ENCODE measurements around the gene CA10. TPM values are rescaled to one million over a fixed set of nuclear protein-coding genes. Genes with fewer than 3 reads are reported as not detected.

Gene CA10
- polyA plus RNA-seq, 1 donor from 2014 or later = not detected

DNA sequence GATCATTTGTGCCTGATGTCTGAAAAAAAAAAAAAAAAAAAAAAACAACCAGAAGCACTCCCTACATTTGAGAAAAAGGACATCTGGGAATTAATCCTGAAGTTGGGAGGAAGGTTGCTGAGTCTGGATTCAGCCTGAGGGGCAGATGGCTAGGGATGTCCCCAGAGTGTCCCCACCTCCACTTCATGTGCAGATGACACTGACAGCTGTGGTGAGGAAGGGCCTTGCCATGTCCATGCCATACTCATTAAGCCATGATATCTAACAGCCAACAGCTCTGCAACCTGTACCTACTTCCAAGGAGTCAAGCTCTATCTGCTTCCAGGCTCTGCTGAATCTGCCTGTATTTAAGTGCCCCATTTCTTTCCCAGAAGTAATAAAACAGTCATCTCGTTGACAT lies 356.0 kb downstream of the CA10 start:
- Mint-ChIP-seq H3K4me1 (no peaks in the 10 kb centered on the region), H3K27me3 (peaks cover 4% of the 10 kb centered on the region), H3K9me3 (peaks cover 0 to 3% (median 2%) of the 10 kb centered on the region in 3 donors), H3K36me3 (no peaks in the 10 kb centered on the region), H3K4me3 (no peak overlapping the region), H3K27ac (no peak overlapping the region)

DNA sequence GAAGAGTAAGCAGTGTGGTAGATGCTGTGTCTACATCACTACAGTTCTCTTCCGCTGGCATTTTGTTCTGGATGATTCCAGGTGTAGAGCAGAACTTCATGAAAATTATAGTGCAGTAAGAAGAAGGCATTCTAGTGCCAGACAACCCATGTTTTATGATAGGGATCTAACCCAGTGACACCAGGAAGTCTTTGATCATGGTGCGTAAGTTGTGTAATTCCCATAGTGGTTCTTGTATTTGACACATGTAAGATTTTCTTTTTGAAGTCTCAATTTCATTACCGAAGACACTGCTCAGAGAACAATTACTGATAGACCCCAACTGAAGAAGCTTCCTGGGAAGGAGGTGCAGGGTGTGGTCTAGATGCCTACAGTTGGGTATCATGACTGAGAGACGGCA lies 356.9 kb downstream of the CA10 start:
- H3K27me3 Mint-ChIP-seq = peaks cover 1% of the 10 kb centered on the region
- no peaks in the 10 kb centered on the region for H3K4me1 Mint-ChIP-seq
- no peak overlapping the region for H3K4me3 Mint-ChIP-seq
- H3K36me3 Mint-ChIP-seq = no peaks in the 10 kb centered on the region
- no peak overlapping the region for H3K27ac Mint-ChIP-seq
- H3K9me3 Mint-ChIP-seq = peaks cover 0 to 4% (median 0%) of the 10 kb centered on the region in 3 donors

DNA sequence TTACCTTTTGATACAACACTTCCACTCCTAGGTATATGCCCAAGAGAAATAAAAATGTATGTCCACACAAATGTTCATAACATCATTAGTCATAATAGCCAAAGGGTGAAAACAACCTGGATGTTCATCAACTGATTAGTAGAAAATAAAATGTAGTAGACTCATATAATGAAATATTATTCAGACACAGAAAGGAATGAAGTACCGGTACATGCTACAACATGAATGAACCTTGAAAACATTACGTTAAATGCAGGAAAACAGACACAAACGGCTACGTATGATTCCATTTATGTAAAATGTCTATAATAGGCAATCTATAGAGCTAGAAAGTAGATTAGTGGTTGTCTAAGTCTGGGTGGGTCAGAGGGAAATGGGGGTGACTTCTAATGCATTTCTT lies 358.5 kb downstream of the CA10 start:
- Mint-ChIP-seq H3K9me3 (peaks cover 0 to 4% (median 0%) of the 10 kb centered on the region in 3 donors), H3K36me3 (no peaks in the 10 kb centered on the region), H3K27me3 (no peaks in the 10 kb centered on the region), H3K27ac (no peak overlapping the region), H3K4me3 (no peak overlapping the region), H3K4me1 (no peaks in the 10 kb centered on the region)

DNA sequence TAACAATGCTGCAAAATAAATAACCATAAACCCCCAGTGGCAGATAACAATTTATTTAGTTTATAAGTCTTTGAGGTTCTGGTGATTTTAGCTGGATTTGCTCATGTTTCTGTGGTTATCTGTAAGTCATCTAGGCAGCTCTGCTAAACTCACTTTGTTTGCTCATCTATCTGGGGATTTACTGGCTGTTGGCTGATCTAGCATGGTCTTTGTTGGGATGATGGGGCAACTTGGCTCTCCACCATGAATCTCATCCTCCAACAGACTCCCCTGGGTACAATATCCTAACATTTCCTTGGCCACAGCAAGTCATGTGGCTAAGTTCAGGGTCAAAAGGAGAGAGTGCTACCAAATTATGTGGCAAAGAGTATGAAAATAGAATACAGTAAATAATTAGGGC lies 359.3 kb downstream of the CA10 start:
- Mint-ChIP-seq H3K36me3 (no peaks in the 10 kb centered on the region), H3K27me3 (no peaks in the 10 kb centered on the region)

DNA sequence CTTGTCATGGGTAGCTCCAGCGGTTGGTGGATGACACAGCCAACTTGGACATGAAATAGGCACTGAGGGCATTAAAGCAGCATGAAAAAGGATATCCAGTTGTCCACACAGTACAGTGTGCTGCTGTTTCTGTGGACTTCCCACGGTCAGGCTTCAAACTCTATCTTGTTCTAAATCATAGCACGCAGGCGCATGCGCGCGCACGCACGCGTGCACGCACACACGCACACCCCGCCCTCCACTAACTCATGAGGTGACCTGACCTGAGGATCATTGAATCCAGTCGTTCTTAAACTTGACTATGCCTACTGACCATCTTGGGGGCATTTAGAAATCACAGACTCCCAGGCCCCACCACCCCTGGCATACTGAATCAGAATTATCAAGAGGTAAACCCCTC lies 361.4 kb downstream of the CA10 start:
- no peak overlapping the region for H3K4me3 Mint-ChIP-seq
- no peaks in the 10 kb centered on the region for H3K4me1 Mint-ChIP-seq
- no peaks in the 10 kb centered on the region for H3K27me3 Mint-ChIP-seq
- no peaks in the 10 kb centered on the region for H3K36me3 Mint-ChIP-seq
- no peak overlapping the region for H3K27ac Mint-ChIP-seq
- H3K9me3 Mint-ChIP-seq = peaks cover 0 to 4% (median 0%) of the 10 kb centered on the region in 3 donors

More for the DNA sequence above, 359.3 kb downstream of the CA10 start:
- peaks cover 0 to 4% (median 0%) of the 10 kb centered on the region in 3 donors for H3K9me3 Mint-ChIP-seq
- no peak overlapping the region for H3K4me3 Mint-ChIP-seq
- H3K27ac Mint-ChIP-seq = no peak overlapping the region
- no peaks in the 10 kb centered on the region for H3K4me1 Mint-ChIP-seq

DNA sequence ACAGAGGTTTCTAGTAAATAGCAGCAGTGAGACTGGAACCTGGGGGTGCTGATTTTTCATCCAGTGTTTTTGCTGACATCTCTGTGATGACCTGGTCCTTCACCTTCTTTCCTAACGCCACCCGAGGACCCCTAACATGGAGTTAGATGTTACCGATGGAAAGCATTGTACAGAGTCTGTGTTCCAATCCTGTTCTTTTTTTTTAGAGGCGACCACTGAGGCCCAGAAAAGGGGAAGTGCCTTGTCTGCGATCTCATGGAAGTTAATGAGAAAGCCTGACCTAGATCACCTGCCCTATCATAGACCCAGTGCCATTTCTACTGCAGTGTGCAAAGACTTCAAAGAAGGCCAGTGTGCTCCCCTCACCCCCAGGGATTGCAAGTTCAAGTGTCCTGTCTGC lies 362.5 kb downstream of the CA10 start:
- Mint-ChIP-seq H3K36me3 (no peaks in the 10 kb centered on the region), H3K9me3 (peaks cover 0 to 4% (median 0%) of the 10 kb centered on the region in 3 donors), H3K4me1 (no peaks in the 10 kb centered on the region), H3K27me3 (no peaks in the 10 kb centered on the region), H3K4me3 (no peak overlapping the region), H3K27ac (peak overlapping the region in 1 of 3 donors; percentile 55)

DNA sequence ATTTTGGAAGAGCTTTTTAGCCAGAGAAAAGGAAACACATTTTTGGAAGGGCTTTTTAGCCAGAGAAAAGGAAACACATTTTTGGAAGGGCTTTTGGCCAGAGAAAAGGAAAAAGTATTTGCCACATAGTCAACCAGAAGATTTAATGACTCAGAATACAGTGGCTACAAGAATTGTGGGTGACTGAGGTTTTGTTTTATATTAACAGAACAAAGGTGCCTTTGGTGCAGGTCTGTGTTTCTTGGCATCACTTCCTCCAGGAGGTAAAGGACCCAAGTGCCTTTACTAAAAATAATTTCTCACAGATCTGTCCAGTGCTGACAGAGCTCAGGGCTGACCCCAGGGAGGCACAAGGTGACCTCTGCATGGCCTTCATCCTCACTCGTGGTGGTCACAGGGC lies 363.1 kb downstream of the CA10 start:
- Mint-ChIP-seq H3K36me3 (no peaks in the 10 kb centered on the region), H3K27ac (no peak overlapping the region), H3K4me3 (no peak overlapping the region), H3K4me1 (no peaks in the 10 kb centered on the region), H3K27me3 (no peaks in the 10 kb centered on the region), H3K9me3 (peaks cover 0 to 4% (median 0%) of the 10 kb centered on the region in 3 donors)

DNA sequence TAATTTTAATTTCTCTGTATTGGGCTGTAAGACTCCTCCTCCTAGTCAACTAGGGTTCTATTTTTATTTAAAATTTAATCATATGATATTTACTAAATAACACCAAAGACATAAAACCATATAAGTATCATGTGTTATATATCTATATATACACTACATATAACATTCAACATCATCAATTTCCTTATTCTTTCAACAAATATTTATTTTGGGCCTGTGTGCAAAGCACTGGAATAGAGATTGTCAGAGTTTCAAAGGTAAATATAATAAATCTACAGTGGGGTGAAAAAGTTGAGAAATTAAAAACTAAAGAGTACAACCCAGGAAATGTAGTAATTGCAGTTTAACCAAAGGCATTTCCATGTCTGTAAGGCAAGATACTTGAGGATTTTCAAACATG lies 364.0 kb downstream of the CA10 start:
- no peaks in the 10 kb centered on the region for H3K27me3 Mint-ChIP-seq
- no peak overlapping the region for H3K4me3 Mint-ChIP-seq
- no peaks in the 10 kb centered on the region for H3K4me1 Mint-ChIP-seq
- H3K27ac Mint-ChIP-seq = no peak overlapping the region
- no peaks in the 10 kb centered on the region for H3K36me3 Mint-ChIP-seq
- peaks cover 0 to 2% (median 0%) of the 10 kb centered on the region in 3 donors for H3K9me3 Mint-ChIP-seq

DNA sequence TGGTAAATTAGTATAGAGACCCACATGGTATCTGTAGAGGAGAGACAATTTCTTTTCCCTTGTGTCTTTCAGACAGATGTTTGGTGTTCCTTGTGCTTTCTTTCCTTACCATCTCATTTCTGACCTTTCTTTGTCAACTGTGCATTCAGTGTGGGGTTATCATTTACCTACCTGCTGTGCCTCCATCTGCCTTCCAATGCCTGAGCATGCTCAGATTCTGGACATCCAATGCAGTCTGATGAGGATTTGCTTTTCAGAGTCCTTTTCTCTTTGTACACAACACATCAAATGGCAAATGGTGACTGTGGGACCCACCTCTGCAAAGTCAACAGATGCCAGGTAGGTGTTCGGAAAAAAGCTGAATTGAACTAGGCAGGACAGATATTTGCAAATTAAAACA lies 364.8 kb downstream of the CA10 start:
- Mint-ChIP-seq H3K27ac (no peak overlapping the region), H3K9me3 (peaks cover 0 to 2% (median under 1%) of the 10 kb centered on the region in 3 donors), H3K36me3 (no peaks in the 10 kb centered on the region), H3K4me3 (no peak overlapping the region), H3K27me3 (no peaks in the 10 kb centered on the region), H3K4me1 (no peaks in the 10 kb centered on the region)

DNA sequence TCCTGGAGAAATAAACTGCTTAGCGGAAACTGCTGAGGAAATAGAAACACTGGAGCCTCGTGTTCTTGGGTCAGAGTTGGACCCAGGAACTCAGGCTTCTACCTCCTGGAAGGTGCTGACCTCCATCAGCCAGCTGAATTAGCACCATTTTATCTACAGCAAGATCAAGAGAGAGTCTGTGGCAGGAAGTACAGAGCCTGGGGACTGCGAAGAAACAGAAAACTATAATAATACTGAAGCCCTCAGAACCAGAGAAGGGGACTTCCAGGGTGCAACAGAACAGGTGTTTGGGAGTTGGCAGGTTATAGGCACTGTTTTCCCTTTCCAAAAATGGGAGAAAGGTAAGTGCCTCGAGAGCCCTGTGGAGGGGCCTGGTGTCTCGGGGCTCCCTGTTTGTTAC lies 379.7 kb downstream of the CA10 start:
- Mint-ChIP-seq H3K4me1 (peaks cover 0 to 1% (median 0%) of the 10 kb centered on the region in 3 donors), H3K36me3 (peaks cover 1% of the 10 kb centered on the region), H3K27ac (no peak overlapping the region), H3K9me3 (peaks cover 0 to 4% (median 0%) of the 10 kb centered on the region in 3 donors), H3K4me3 (no peak overlapping the region), H3K27me3 (no peaks in the 10 kb centered on the region)

DNA sequence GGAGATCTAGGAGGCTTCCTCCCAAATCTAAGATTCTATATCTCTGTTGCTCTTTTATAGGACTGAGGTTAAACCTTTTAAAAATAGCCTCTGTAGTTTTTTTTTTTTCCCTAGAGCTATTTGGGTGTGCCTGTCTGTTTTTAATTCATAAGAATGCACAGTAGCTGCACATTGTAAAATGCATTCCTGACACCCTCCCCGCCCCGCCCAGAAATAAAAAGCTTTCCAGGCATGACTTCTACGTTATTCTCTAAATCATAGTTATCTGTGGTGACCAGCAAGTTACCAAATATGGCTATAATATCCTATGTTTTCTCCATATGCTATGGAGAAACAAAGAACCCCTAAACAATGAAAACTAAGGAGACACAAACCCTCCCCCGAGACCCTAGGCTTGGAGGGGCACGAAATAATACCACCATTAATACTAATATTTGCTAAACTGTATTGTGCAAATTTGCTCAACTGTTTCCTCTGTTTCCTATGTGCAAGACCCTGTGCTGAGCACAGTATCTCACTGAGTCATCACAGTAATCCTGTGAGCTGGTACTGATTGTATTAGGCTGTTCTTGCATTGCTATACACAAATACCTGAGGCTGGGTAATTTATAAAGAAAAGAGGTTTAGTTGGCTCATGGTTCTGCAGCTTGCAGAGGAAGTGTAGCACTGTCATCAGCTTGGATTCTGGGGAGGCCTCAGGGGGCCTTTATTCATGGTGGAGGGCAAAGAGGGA lies 388.3 kb downstream of the CA10 start:
- Mint-ChIP-seq H3K27ac (no peak overlapping the region), H3K36me3 (peaks cover 2% of the 10 kb centered on the region), H3K9me3 (peaks cover 0 to 2% (median 0%) of the 10 kb centered on the region in 3 donors), H3K4me3 (no peak overlapping the region), H3K27me3 (peaks cover 1% of the 10 kb centered on the region), H3K4me1 (no peaks in the 10 kb centered on the region)

DNA sequence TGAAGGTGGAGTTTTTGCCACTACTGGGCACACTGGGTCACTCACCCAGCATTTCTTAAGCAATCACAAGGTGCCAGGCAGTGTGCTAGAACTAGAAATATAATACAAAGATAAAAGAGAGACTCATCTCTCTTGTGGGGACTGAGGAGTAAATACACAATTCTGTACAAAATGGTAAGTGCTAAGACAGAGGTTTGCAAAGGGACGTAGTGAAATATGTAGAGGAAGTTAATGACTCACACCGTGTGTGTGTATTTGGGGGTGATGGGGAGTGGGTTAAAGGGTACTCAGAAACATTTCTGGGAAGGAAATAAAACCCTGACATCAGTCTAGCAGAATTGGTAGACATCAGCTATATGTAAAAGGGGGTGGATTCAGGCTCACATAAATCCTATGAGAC lies 389.3 kb downstream of the CA10 start:
- Mint-ChIP-seq H3K27me3 (peaks cover 1% of the 10 kb centered on the region), H3K36me3 (peaks cover 2% of the 10 kb centered on the region), H3K9me3 (peaks cover 0 to 2% (median 0%) of the 10 kb centered on the region in 3 donors), H3K4me3 (no peak overlapping the region), H3K4me1 (no peaks in the 10 kb centered on the region), H3K27ac (no peak overlapping the region)

DNA sequence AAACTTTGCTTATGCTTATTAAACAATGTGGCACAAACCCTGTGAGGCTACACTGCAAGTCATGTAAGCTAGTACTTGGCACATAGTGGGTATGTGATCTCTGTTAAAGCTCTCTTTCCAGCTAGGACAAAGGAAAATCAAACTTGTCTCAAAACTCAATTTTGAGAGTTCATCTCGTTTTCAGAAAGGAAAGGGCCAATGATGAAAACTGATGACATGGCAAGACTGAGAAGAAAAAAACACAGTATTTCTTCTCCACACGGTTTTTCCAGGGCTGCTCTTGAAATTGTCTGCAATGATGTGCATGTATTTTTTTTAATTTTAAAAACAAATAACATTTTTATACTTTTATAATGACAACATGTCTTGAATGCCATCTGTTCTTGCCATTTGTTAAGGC lies 389.8 kb downstream of the CA10 start:
- H3K4me1 Mint-ChIP-seq = no peaks in the 10 kb centered on the region
- H3K4me3 Mint-ChIP-seq = no peak overlapping the region
- peaks cover 2% of the 10 kb centered on the region for H3K36me3 Mint-ChIP-seq
- peaks cover 1% of the 10 kb centered on the region for H3K27me3 Mint-ChIP-seq
- peaks cover 0 to 2% (median 0%) of the 10 kb centered on the region in 3 donors for H3K9me3 Mint-ChIP-seq
- no peak overlapping the region for H3K27ac Mint-ChIP-seq

DNA sequence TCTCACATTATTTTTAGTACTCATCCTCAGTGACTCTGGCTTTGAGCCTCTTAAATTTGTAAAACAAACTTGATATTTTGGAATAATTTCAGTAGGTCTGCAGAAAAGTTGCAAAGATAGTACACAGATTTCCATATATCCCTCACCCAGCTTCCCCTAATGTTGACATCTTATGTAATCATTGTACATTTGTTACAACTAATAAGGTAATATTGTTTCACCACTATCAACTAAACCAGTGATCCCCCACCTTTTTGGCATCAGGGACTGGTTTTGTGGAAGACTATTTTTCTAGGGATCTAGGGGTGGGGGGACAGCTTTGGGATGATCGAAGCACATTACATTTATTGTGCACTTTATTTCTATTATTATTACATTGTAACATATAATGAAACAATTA lies 391.2 kb downstream of the CA10 start:
- peaks cover 2% of the 10 kb centered on the region for H3K36me3 Mint-ChIP-seq
- peaks cover 0 to 2% (median 0%) of the 10 kb centered on the region in 3 donors for H3K9me3 Mint-ChIP-seq
- H3K27ac Mint-ChIP-seq = no peak overlapping the region
- peaks cover 1% of the 10 kb centered on the region for H3K27me3 Mint-ChIP-seq
- H3K4me1 Mint-ChIP-seq = no peaks in the 10 kb centered on the region
- H3K4me3 Mint-ChIP-seq = no peak overlapping the region

DNA sequence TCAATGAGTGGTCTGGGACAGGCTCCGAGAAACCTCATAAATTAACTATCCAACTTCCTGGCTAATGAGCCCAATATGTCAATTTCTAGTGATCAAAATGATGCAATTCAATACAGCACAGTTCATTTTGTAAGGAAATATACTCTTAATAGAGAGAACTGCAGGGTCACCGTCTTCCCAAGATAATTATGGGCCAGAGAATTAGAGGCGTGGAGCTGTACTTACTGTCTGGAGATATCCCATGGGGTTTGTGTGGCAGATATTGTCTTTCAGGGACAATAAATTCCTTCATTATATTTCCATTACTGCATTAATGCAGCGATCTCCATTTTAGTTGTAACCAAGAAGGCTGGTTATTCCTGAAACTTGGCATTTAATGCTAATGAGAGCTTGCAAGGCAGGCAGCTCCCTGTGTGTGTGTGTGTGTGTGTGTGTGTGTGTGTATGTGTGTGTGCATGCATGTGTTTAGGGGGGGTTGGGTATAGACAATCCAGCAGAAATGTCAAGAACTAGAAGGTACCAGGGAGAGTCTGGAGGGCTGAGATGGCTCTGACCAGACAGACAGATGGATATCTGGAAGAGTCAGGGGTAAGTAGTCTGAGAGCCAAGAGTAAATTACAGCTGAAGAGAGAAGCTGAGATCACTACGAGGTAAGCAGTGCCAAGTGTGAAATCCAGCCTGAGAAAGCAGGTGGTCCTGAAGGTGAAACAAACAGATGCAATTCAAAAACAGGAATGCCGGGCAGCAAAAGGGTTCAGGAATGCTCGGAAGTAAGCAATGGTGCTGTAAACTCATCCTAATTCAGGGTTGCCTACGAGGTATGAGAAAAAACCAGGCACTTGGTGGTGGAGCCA lies 393.0 kb downstream of the CA10 start:
- Mint-ChIP-seq H3K27me3 (peaks cover 5% of the 10 kb centered on the region), H3K9me3 (peaks cover 0 to 1% (median 0%) of the 10 kb centered on the region in 3 donors), H3K4me1 (no peaks in the 10 kb centered on the region), H3K27ac (no peak overlapping the region), H3K36me3 (no peaks in the 10 kb centered on the region), H3K4me3 (no peak overlapping the region)
